ENCODE results near the gene PLXNC1. TPM values are rescaled to one million over a fixed set of nuclear protein-coding genes. Genes with fewer than 3 reads are reported as not detected.

The PLXNC1 gene
- total and polyA plus RNA-seq, 2 donors (not counting 1 experiment from before 2014, with no cell fraction given) = 9.7 to 33.6 TPM

- WGBS (ENCODE audit: insufficient coverage) = no CpG with 5 or more reads among the region's 6 CpGs
- Histone ChIP-seq H3K27me3 (replicated peaks in 1 of 4; ENCODE audit: control extremely low read depth in 1 of 4, control insufficient read depth in 3 of 4, insufficient read depth in 4 of 4, low read length in 3 of 4) (no peaks in the 10 kb centered on the region), H2AFZ (ENCODE audit: insufficient read depth, low read depth, low read length, poor library complexity, severe bottlenecking) (no peak overlapping the region), H3K9me3 (ENCODE audit: control extremely low read depth in 1 of 3, control insufficient read depth in 2 of 3, insufficient read depth in 1 of 3, low read length in 2 of 3) (peaks cover 0 to 6% (median 2%) of the 10 kb centered on the region in 3 donors), H4K20me1 (ENCODE audit: control insufficient read depth, insufficient read depth, low read length, poor library complexity, severe bottlenecking) (no peaks in the 10 kb centered on the region), H3K79me2 (ENCODE audit: control insufficient read depth, insufficient read depth, low read length) (peaks cover 9% of the 10 kb centered on the region), H3K9ac (ENCODE audit: low read length) (no peak overlapping the region), H3K4me3 (ENCODE audit: control extremely low read depth in 1 of 5, extremely low read depth in 1 of 5, insufficient read depth in 1 of 5, low read depth in 2 of 5, low read length in 4 of 5) (no peak overlapping the region), H3K36me3 (replicated peaks in 1 of 2; ENCODE audit: control extremely low read depth in 1 of 2, control insufficient read depth in 1 of 2, extremely low read depth in 1 of 2, insufficient read depth in 2 of 2, low read length in 1 of 2) (peaks cover 0 to 21% of the 10 kb centered on the region in 2 experiments), H3K4me1 (ENCODE audit: control insufficient read depth in 2 of 2, insufficient read depth in 2 of 2, low read length in 2 of 2) (peaks cover 7 to 11% of the 10 kb centered on the region in 2 donors), H3K27ac (ENCODE audit: low read length in 2 of 2) (no peak overlapping the region), H3K4me2 (replicated peaks; ENCODE audit: low read depth, low read length, poor library complexity, severe bottlenecking) (no peak overlapping the region)
- ChIA-PET POLR2A (no interaction called here), CTCF (no interaction called here)
- DNase-seq (no peak), ATAC-seq (ENCODE audit: low read depth) (no peak)
- intact Hi-C loops (cut with micrococcal nuclease) = no loop called here
- Mint-ChIP-seq H3K4me3 (no peak overlapping the region), H3K27ac (no peak overlapping the region), H3K27me3 (no peaks in the 10 kb centered on the region), H3K4me1 (peaks cover 26% of the 10 kb centered on the region), H3K9me3 (ENCODE audit: insufficient read depth) (peaks cover 3% of the 10 kb centered on the region)
- TF ChIP-seq EZH2 (IDR thresholded peaks at IDR 0.05; ENCODE audit: borderline replicate concordance, insufficient read depth, low read depth, low read length, poor library complexity, severe bottlenecking) (no peak), CTCF (IDR thresholded peaks at IDR 0.05) (no peak)
Observed at GRCh38 chr12:94180558-94181296, 32.4 kb downstream of the PLXNC1 start.

DNA sequence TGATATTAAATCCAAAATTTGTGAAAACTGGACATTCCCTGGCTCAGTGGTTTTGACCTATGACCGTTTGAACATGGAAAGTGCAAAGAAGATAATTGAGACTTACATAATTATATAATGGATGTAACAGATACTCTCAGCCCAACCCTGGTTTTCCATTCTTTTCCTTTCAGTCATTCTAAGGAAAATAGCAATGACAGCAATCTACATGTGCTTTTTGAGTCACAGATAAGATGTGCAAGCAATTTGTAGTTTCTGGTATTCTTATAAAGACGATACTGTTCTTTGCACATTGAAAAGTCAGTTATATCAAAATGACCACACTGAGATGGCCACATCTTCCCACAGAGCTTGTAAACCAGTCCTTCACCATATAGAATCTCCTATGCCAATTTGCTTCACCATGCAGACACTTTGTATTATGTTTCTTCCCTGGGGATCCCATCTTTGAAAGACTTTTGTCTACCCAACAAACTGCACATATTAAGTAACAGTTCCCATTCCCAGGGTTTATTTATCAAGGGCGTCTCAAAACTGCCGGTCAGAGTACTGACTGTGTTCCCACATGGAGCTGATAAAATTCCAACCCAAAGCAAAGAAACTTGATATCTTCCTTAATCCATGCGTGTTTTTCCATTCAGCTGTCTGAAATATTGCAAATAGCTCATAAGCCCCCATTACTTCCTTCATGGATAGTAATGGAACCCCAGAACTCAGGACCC is 34.8 kb downstream of the PLXNC1 start:
- Histone ChIP-seq H3K4me3 (ENCODE audit: control extremely low read depth in 1 of 5, extremely low read depth in 1 of 5, insufficient read depth in 1 of 5, low read depth in 2 of 5, low read length in 4 of 5) (no peak overlapping the region), H3K9ac (ENCODE audit: low read length) (no peak overlapping the region), H3K27me3 (replicated peaks in 1 of 4; ENCODE audit: control extremely low read depth in 1 of 4, control insufficient read depth in 3 of 4, insufficient read depth in 4 of 4, low read length in 3 of 4) (no peaks in the 10 kb centered on the region), H4K20me1 (ENCODE audit: control insufficient read depth, insufficient read depth, low read length, poor library complexity, severe bottlenecking) (no peaks in the 10 kb centered on the region), H3K27ac (ENCODE audit: low read length in 2 of 2) (no peak overlapping the region), H2AFZ (ENCODE audit: insufficient read depth, low read depth, low read length, poor library complexity, severe bottlenecking) (no peak overlapping the region), H3K36me3 (replicated peaks in 1 of 2; ENCODE audit: control extremely low read depth in 1 of 2, control insufficient read depth in 1 of 2, extremely low read depth in 1 of 2, insufficient read depth in 2 of 2, low read length in 1 of 2) (peaks cover 0 to 39% of the 10 kb centered on the region in 2 experiments), H3K9me3 (ENCODE audit: control extremely low read depth in 1 of 3, control insufficient read depth in 2 of 3, insufficient read depth in 1 of 3, low read length in 2 of 3) (peaks cover 0 to 2% (median 1%) of the 10 kb centered on the region in 3 donors), H3K79me2 (ENCODE audit: control insufficient read depth, insufficient read depth, low read length) (peaks cover 7% of the 10 kb centered on the region), H3K4me1 (ENCODE audit: control insufficient read depth in 2 of 2, insufficient read depth in 2 of 2, low read length in 2 of 2) (peaks cover 0 to 3% of the 10 kb centered on the region in 2 donors), H3K4me2 (replicated peaks; ENCODE audit: low read depth, low read length, poor library complexity, severe bottlenecking) (no peak overlapping the region)
- H3K4me1 Mint-ChIP-seq = peaks cover 19% of the 10 kb centered on the region
- DNase-seq (no peak), ATAC-seq (ENCODE audit: low read depth) (no peak)
- no peaks in the 10 kb centered on the region for H3K27me3 Mint-ChIP-seq
- ChIA-PET POLR2A (no interaction called here), CTCF (no interaction called here)
- intact Hi-C loops (cut with micrococcal nuclease) = no loop called here
- H3K27ac Mint-ChIP-seq = no peak overlapping the region
- peaks cover under 1% of the 10 kb centered on the region for H3K9me3 Mint-ChIP-seq (ENCODE audit: insufficient read depth)
- H3K4me3 Mint-ChIP-seq = no peak overlapping the region
- TF ChIP-seq CTCF (IDR thresholded peaks at IDR 0.05) (no peak), EZH2 (IDR thresholded peaks at IDR 0.05; ENCODE audit: borderline replicate concordance, insufficient read depth, low read depth, low read length, poor library complexity, severe bottlenecking) (no peak)
- 100% methylated on average over 3 of the region's 5 CpGs for WGBS (ENCODE audit: insufficient coverage)

Data from B cell (primary cell).